Mesenchymal stem cell (in vitro differentiated cells and primary cell): ENCODE results near the gene PSMB8.

ENCODE experiments used
- DNase-seq: peaks from one replicate; pipeline ENCODE4 v3.0.0-alpha.2; 2013
- H2AFZ ChIP-seq: one replicate; pipeline ENCODE4 v1.6.1; 2013; ENCODE audit warnings: low read depth, mild to moderate bottlenecking, control low read depth, inconsistent platforms, low read length, moderate library complexity
- H2AK5ac ChIP-seq: 2 replicates; pipeline ENCODE4 v1.6.1; 2013; ENCODE audit warnings: low read length, moderate library complexity, mild to moderate bottlenecking, inconsistent platforms; ENCODE audit not compliant: severe bottlenecking
- H2BK120ac ChIP-seq: one replicate; pipeline ENCODE4 v1.6.1; 2013; ENCODE audit warnings: low read depth, mild to moderate bottlenecking, inconsistent platforms, low read length, moderate library complexity
- H2BK12ac ChIP-seq, 2 experiments: one replicate each; pipeline ENCODE4 v1.6.1; 2013; ENCODE audit warnings: inconsistent platforms in 2 of 2, low read length in 2 of 2, mild to moderate bottlenecking in 2 of 2, moderate library complexity in 2 of 2, control low read depth in 1 of 2
- H2BK15ac ChIP-seq: one replicate; pipeline ENCODE4 v1.6.1; 2013; ENCODE audit warnings: mild to moderate bottlenecking, low read depth, inconsistent platforms; ENCODE audit not compliant: poor library complexity, severe bottlenecking
- H2BK5ac ChIP-seq: 2 replicates; pipeline ENCODE4 v1.6.1; 2013; ENCODE audit warnings: low read depth, mild to moderate bottlenecking, low read length, control low read depth, inconsistent platforms; ENCODE audit not compliant: poor library complexity, severe bottlenecking
- H3K14ac ChIP-seq, 2 experiments: one replicate each; pipeline ENCODE4 v1.6.1; 2013; ENCODE audit warnings: inconsistent platforms in 2 of 2, low read length in 2 of 2, control low read depth in 1 of 2, mild to moderate bottlenecking in 1 of 2, moderate library complexity in 1 of 2
- H3K18ac ChIP-seq, 2 experiments: one replicate each; pipeline ENCODE4 v1.6.1; 2013; ENCODE audit warnings: inconsistent platforms in 2 of 2, low read length in 2 of 2, control low read depth in 1 of 2, low read depth in 1 of 2, mild to moderate bottlenecking in 1 of 2
- H3K23ac ChIP-seq, 2 experiments: one replicate each; pipeline ENCODE4 v1.6.1; 2013; ENCODE audit warnings: inconsistent platforms in 2 of 2, low read length in 2 of 2, mild to moderate bottlenecking in 2 of 2, moderate library complexity in 2 of 2, control low read depth in 1 of 2
- H3K27ac ChIP-seq: 2 replicates; pipeline ENCODE4 v1.5.1; 2013; ENCODE audit warnings: mild to moderate bottlenecking, moderate library complexity, low read length, control low read depth, inconsistent platforms; ENCODE audit not compliant: poor library complexity, severe bottlenecking
- H3K27me3 ChIP-seq, 2 experiments: 2 replicates each; pipeline versions ENCODE4 v1.6.1 to v1.7.0; 2013; ENCODE audit warnings: low read length in 2 of 2, mild to moderate bottlenecking in 2 of 2, moderate library complexity in 2 of 2, control low read depth in 1 of 2, inconsistent platforms in 1 of 2; ENCODE audit not compliant: control insufficient read depth in 1 of 2, insufficient read depth in 1 of 2
- H3K36me3 ChIP-seq, 2 experiments: 2 replicates each; pipeline versions ENCODE4 v1.6.1 to v1.7.0; 2013; ENCODE audit warnings: low read length in 2 of 2, control low read depth in 1 of 2, inconsistent platforms in 1 of 2, low read depth in 1 of 2, mild to moderate bottlenecking in 1 of 2; ENCODE audit not compliant: insufficient read depth in 2 of 2, control insufficient read depth in 1 of 2
- H3K4ac ChIP-seq, 2 experiments: one replicate each; pipeline ENCODE4 v1.6.1; 2013; ENCODE audit warnings: inconsistent platforms in 2 of 2, low read length in 2 of 2, mild to moderate bottlenecking in 2 of 2, moderate library complexity in 2 of 2, control low read depth in 1 of 2, low read depth in 1 of 2
- H3K4me1 ChIP-seq: 2 replicates; pipeline ENCODE4 v1.6.1; 2013; ENCODE audit warnings: low read depth, low read length, control low read depth; ENCODE audit not compliant: control insufficient read depth, insufficient read depth
- H3K4me2 ChIP-seq: 2 replicates; pipeline ENCODE4 v1.6.1; 2013; ENCODE audit warnings: low read length, mild to moderate bottlenecking, inconsistent platforms; ENCODE audit not compliant: poor library complexity, severe bottlenecking
- H3K4me3 ChIP-seq, 2 experiments: 2 replicates each; pipeline versions ENCODE4 v1.5.1 to v1.7.0; 2013; ENCODE audit warnings: low read length in 2 of 2, mild to moderate bottlenecking in 2 of 2, control low read depth in 1 of 2, low read depth in 1 of 2; ENCODE audit not compliant: insufficient read depth in 1 of 2
- H3K79me1 ChIP-seq: replicated peaks from 2 replicates; pipeline ENCODE4 v1.6.1; 2013; ENCODE audit warnings: mild to moderate bottlenecking, control low read depth, low read length, inconsistent platforms; ENCODE audit not compliant: poor library complexity, severe bottlenecking
- H3K9ac ChIP-seq: 2 replicates; pipeline ENCODE4 v1.7.0; 2013; ENCODE audit warnings: mild to moderate bottlenecking, low read length, moderate library complexity
- H3K9me3 ChIP-seq: 2 replicates; pipeline ENCODE4 v1.7.0; 2013; ENCODE audit warnings: mild to moderate bottlenecking, low read length; ENCODE audit not compliant: control insufficient read depth
- H4K8ac ChIP-seq: one replicate; pipeline ENCODE4 v1.6.1; 2013; ENCODE audit warnings: inconsistent platforms, mild to moderate bottlenecking, low read length, moderate library complexity
- H4K91ac ChIP-seq: one replicate; pipeline ENCODE4 v1.6.1; 2013; ENCODE audit warnings: mild to moderate bottlenecking, low read length, inconsistent platforms
- WGBS: methylation state at CpG from one replicate; pipeline ENCODE4 v1.1.7; 2013; ENCODE audit warnings: mixed read lengths; 5-methylcytosine and 5-hydroxymethylcytosine counted together

The PSMB8 gene

DNA sequence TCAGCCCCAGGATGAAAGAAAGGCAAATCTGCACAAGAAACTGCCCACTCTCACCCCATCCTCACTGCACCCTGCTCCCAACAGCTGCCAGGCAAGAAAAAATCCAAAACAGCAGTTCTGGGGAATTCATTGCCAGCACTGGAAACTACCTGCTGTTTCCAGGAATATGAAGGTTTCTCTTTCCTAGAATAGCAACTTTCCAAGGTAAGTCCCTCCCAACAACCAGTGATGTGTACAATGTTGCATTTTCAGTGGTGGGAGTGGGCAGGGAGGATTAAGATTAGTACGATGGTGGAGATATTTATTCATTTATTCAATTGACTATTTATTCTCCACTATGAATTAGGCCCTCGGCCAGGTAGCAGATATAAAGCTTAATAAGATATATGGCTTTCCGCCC, 16.8 kb downstream of the PSMB8 start:
- H3K9ac ChIP-seq = no peak overlapping the region
- no peak overlapping the region for H3K27ac ChIP-seq
- no peaks in the 10 kb centered on the region for H3K9me3 ChIP-seq
- H4K8ac ChIP-seq = no peak overlapping the region
- no peak overlapping the region for H2BK5ac ChIP-seq
- H4K91ac ChIP-seq = no peak overlapping the region
- no peak overlapping the region for H2BK12ac ChIP-seq
- H3K79me1 ChIP-seq = no peaks in the 10 kb centered on the region
- no peaks in the 10 kb centered on the region for H3K27me3 ChIP-seq
- 96% methylated on average over 2 of the region's 3 CpGs for WGBS
- H3K18ac ChIP-seq = no peak overlapping the region
- H3K23ac ChIP-seq = no peak overlapping the region
- no peaks in the 10 kb centered on the region for H3K4me1 ChIP-seq
- H2AK5ac ChIP-seq = no peak overlapping the region
- no peak overlapping the region for H2BK15ac ChIP-seq
- no peak overlapping the region for H2AFZ ChIP-seq
- peaks cover 22 to 47% of the 10 kb centered on the region in 2 experiments for H3K36me3 ChIP-seq
- H3K4me3 ChIP-seq = no peak overlapping the region
- H2BK120ac ChIP-seq = no peak overlapping the region
- no peak overlapping the region for H3K4me2 ChIP-seq
- H3K14ac ChIP-seq = no peak overlapping the region
- DNase-seq = no peak
- H3K4ac ChIP-seq = no peak overlapping the region

DNA sequence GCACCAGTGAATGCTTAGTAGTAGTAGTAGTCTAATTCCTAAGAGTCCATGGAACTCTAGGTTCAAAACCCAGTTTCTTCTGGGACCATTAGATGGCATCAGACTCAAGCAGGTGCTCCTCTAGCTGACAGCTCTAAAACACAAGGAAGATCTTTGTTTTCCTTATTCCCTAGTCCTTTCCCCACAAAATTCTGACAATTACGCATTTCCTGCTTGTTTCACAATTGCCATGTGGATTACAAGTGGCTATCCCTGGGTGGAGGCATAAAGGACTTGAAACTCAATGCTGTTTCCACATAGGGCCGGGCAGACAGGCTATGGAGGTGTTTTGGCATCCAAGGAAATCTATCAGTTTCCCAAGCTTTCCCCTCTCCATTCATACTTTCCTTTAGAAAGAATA, 17.9 kb downstream of the PSMB8 start:
- Histone ChIP-seq H3K14ac (no peak overlapping the region), H2AFZ (no peak overlapping the region), H2BK15ac (no peak overlapping the region), H2BK12ac (no peak overlapping the region), H4K91ac (no peak overlapping the region), H3K4me2 (no peak overlapping the region), H3K27me3 (no peaks in the 10 kb centered on the region), H2AK5ac (no peak overlapping the region), H3K79me1 (no peaks in the 10 kb centered on the region), H3K18ac (no peak overlapping the region), H3K36me3 (peaks cover 22 to 36% of the 10 kb centered on the region in 2 experiments), H3K4ac (no peak overlapping the region), H3K4me1 (no peaks in the 10 kb centered on the region), H3K23ac (no peak overlapping the region), H3K4me3 (no peak overlapping the region), H3K27ac (no peak overlapping the region), H2BK5ac (no peak overlapping the region), H4K8ac (no peak overlapping the region), H3K9ac (peak overlapping the region; percentile 15), H3K9me3 (no peaks in the 10 kb centered on the region), H2BK120ac (no peak overlapping the region)
- DNase-seq = peak; percentile 70
- WGBS = 55% methylated on average over 1 of the region's 2 CpGs

DNA sequence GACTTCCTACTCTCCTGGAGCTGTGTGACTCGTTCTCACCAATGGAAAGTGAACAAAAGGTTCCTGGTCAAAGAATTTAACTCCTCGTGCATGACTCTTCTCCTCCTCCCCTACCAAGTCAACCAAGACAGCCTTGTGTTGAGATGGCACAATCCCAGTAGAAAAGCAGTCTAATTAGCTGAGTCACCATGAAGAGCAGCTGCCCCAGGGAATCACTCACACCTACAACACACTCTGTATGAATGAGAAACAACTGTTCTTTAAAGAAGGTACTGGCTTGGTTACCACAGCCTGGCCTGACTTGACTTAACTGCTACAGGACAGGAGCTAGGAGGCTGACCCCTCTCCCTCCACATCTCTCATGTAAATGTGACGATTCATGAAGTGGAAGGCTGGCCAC, 24.1 kb downstream of the PSMB8 start:
- Histone ChIP-seq H4K91ac (no peak overlapping the region), H3K23ac (no peak overlapping the region), H3K18ac (peak overlapping the region in 1 of 2 experiments; percentile 15), H3K4me2 (no peak overlapping the region), H2AFZ (no peak overlapping the region), H3K27ac (no peak overlapping the region), H2BK15ac (no peak overlapping the region), H3K14ac (no peak overlapping the region), H3K4ac (no peak overlapping the region), H2BK5ac (no peak overlapping the region), H3K9me3 (no peaks in the 10 kb centered on the region), H2BK12ac (no peak overlapping the region), H2BK120ac (no peak overlapping the region), H3K27me3 (no peaks in the 10 kb centered on the region), H2AK5ac (no peak overlapping the region), H3K79me1 (no peaks in the 10 kb centered on the region), H3K4me3 (no peak overlapping the region), H3K9ac (no peak overlapping the region), H4K8ac (no peak overlapping the region), H3K36me3 (no peaks in the 10 kb centered on the region), H3K4me1 (peaks cover 5% of the 10 kb centered on the region)
- 66% methylated on average over 3 of the region's 3 CpGs for WGBS
- DNase-seq = peak; percentile 62

DNA sequence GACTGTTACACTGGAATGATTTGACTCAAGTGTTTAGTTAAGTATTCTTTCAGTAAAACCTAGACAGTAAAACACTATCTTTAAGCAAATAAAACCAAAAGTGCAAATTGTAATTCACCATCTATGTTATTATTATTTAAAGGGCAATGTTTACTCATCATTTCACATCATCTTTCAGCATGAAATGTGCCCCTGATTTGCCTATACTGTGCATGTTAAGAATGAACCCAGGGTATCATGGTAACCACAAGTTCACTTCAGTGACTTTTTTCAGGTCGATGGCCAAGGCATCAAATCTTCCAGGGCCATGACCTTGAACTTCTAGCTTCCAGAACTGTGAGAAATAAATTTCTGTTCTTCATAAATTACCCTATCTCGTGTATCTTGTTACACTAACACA, 25.0 kb downstream of the PSMB8 start:
- Histone ChIP-seq H3K9ac (no peak overlapping the region), H4K91ac (no peak overlapping the region), H3K4me2 (no peak overlapping the region), H3K36me3 (no peaks in the 10 kb centered on the region), H4K8ac (no peak overlapping the region), H2AFZ (no peak overlapping the region), H3K27me3 (no peaks in the 10 kb centered on the region), H2AK5ac (no peak overlapping the region), H3K9me3 (no peaks in the 10 kb centered on the region), H3K4me1 (peaks cover 5% of the 10 kb centered on the region), H2BK120ac (no peak overlapping the region), H3K79me1 (no peaks in the 10 kb centered on the region), H2BK15ac (no peak overlapping the region), H3K4me3 (no peak overlapping the region), H2BK12ac (no peak overlapping the region), H3K14ac (no peak overlapping the region), H3K27ac (no peak overlapping the region), H3K4ac (no peak overlapping the region), H2BK5ac (no peak overlapping the region), H3K23ac (no peak overlapping the region), H3K18ac (no peak overlapping the region)
- DNase-seq = no peak
- WGBS = 86% methylated on average over 1 of the region's 2 CpGs
